ENCODE results near the gene ACTMAP. TPM values are rescaled to one million over a fixed set of nuclear protein-coding genes. Genes with fewer than 3 reads are reported as not detected.

Gene ACTMAP
- polyA plus RNA-seq, 6 donors from 2014 or later = 1.9 to 5.6 (median 4.7) TPM

DNA sequence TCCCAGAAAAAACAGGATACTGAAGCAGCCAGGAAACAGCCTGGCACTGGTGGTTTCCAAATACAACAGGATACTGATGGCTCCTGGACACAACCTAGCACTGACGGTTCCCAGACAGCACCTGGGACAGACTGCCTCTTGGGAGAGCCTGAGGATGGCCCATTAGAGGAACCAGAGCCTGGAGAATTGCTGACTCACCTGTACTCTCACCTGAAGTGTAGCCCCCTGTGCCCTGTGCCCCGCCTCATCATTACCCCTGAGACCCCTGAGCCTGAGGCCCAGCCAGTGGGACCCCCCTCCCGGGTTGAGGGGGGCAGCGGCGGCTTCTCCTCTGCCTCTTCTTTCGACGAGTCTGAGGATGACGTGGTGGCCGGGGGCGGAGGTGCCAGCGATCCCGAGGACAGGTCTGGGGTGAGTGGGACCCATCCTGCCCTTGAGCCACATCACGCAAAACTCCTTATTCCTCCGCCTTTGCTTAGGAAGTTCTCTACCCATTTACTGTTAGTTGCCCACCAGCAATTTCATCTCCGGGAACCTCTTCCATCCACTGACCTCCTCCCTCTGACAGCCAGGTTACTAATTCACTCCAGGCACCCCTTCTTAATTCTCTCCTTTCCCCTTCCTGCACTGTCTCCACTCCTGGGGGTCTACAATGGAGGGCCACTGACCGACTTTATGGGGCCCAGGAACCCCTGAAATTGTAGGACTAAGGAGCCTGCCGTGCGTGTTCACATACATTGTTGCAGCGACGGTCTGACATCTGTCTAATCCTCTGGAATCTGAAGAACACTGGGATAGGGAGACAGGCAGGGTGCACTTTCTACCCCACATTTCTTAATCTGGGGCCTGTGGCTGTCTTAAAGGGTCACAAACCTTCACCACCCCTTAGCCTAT is 32.1 kb downstream of the ACTMAP start:
- Mint-ChIP-seq H3K9me3 (no peaks in the 10 kb centered on the region), H3K27ac (peak overlapping the region; percentile 67 to 99 (median 96)), H3K27me3 (no peaks in the 10 kb centered on the region), H3K4me1 (peaks cover 48 to 75% (median 72%) of the 10 kb centered on the region in 3 donors), H3K36me3 (peaks cover 0 to 8% of the 10 kb centered on the region in 2 donors), H3K4me3 (peak overlapping the region; percentile 78 to 96 (median 92))
- DNase-seq (no peak), ATAC-seq (ENCODE audit: low read depth in 2 of 2) (no peak)

DNA sequence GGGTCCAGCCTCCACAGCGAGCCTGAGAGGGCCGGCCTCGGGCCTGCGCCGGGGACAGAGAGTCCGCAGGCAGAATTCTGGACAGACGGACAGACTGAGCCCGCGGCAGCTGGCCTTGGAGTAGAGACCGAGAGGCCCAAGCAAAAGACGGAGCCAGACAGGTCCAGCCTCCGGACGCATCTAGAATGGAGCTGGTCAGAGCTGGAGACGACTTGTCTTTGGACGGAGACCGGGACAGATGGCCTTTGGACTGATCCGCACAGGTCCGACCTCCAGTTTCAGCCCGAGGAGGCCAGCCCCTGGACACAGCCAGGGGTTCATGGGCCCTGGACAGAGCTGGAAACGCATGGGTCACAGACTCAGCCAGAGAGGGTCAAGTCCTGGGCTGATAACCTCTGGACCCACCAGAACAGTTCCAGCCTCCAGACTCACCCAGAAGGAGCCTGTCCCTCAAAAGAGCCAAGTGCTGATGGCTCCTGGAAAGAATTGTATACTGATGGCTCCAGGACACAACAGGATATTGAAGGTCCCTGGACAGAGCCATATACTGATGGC is 32.9 kb downstream of the ACTMAP start:
- no peak for DNase-seq
- ATAC-seq (ENCODE audit: low read depth in 2 of 2) = no peak
- peak overlapping the region; percentile 77 to 96 (median 91) for H3K4me3 Mint-ChIP-seq
- peaks cover 0 to 8% of the 10 kb centered on the region in 2 donors for H3K36me3 Mint-ChIP-seq
- no peaks in the 10 kb centered on the region for H3K27me3 Mint-ChIP-seq
- peaks cover 47 to 73% (median 71%) of the 10 kb centered on the region in 3 donors for H3K4me1 Mint-ChIP-seq
- H3K9me3 Mint-ChIP-seq = no peaks in the 10 kb centered on the region
- H3K27ac Mint-ChIP-seq = peak overlapping the region in 4 of 6 donors; percentile 28 to 99 (median 64)

DNA sequence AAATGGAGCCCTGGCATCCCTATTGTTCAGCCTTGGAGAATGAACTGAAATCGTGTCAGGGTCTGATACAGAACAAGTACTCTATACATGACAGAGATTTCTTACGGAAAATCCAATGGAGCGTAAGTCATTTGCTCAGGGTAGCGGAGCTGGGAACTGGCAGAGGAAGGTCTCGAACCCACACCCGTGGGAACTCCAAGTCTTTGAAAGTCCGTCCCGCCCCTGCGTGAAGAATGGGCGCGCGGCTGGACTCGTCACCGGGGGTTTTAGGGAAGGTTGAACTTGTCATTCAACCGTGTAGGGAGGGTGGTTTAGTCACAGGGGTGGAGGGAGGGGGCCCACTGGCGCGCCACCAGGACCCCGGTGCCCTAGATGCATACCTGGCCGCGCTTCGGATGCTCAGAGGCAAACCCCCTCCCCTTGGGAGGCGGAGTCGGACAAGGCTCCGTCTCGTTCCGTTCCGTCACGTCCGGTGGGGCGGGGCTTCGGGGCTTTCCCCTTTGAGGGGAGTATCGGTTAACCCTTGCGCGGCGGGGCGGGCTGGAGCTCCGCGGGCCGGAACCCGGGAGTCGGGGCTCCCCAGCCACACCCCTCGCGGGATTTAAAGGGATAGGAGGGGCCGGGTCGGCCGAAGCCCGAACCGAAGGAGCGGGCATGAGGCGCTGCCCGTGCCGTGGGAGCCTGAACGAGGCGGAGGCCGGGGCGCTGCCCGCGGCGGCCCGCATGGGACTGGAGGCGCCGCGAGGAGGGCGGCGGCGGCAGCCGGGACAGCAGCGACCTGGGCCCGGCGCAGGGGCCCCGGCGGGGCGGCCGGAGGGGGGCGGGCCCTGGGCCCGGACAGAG is 33.6 kb downstream of the ACTMAP start, which contains the start of the genes COQ8B and ITPKC:
Gene COQ8B, minus strand, starts transcription at position 405 of the 843 bp plus-strand sequence. CDS start 2,254 bp downstream, outside the sequence.
Gene ITPKC, plus strand, starts transcription at position 631 of the 843 bp plus-strand sequence. Its CDS starts 24 bp downstream, at position 655.
- peak; percentile 71 for ATAC-seq (ENCODE audit: low read depth in 2 of 2)
- peak within 1 kb of the TSS; percentile 82 to 97 (median 92) for H3K4me3 Mint-ChIP-seq

DNA sequence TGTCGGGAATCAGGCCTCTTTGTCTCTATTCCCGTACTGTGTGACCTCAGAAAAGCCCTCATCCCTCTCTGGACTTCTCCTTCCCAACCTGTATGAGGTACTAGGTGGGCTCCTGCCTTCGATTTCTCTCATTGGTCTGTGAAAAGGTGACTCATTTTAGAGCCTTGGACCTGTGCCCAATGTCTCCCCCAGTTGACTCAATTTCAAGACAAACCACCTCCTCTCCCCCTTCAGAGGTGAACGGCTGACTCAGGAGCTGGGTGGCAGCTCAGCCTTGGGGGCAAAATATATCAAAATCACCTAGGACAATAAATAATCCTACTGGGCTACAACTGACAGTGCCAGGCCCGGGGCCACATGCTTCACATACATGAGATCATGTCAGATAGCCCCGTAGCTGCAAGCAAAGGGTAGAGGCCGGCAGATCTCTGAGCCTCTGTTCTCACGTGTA is 34.2 kb downstream of the ACTMAP start:
- H3K27ac Mint-ChIP-seq = peak overlapping the region; percentile 97 to 99 (median 99)
- H3K36me3 Mint-ChIP-seq = peaks cover 6 to 15% of the 10 kb centered on the region in 2 donors
- ATAC-seq (ENCODE audit: low read depth in 2 of 2) = no peak
- H3K9me3 Mint-ChIP-seq = no peaks in the 10 kb centered on the region
- no peaks in the 10 kb centered on the region for H3K27me3 Mint-ChIP-seq
- H3K4me1 Mint-ChIP-seq = peaks cover 53 to 76% (median 60%) of the 10 kb centered on the region in 3 donors
- H3K4me3 Mint-ChIP-seq = peak overlapping the region; percentile 82 to 97 (median 92)
- DNase-seq = no peak

More for the DNA sequence above, 33.6 kb downstream of the ACTMAP start, which contains the start of the genes COQ8B and ITPKC:
- no peaks in the 10 kb centered on the region for H3K9me3 Mint-ChIP-seq
- H3K27ac Mint-ChIP-seq = peak within 1 kb of the TSS; percentile 97 to 99 (median 99)
- DNase-seq = peak; percentile 99
- peaks cover under 1 to 10% of the 10 kb centered on the region in 2 donors for H3K36me3 Mint-ChIP-seq
- no peaks in the 10 kb centered on the region for H3K27me3 Mint-ChIP-seq
- peaks cover 47 to 71% (median 66%) of the 10 kb centered on the region in 3 donors for H3K4me1 Mint-ChIP-seq

DNA sequence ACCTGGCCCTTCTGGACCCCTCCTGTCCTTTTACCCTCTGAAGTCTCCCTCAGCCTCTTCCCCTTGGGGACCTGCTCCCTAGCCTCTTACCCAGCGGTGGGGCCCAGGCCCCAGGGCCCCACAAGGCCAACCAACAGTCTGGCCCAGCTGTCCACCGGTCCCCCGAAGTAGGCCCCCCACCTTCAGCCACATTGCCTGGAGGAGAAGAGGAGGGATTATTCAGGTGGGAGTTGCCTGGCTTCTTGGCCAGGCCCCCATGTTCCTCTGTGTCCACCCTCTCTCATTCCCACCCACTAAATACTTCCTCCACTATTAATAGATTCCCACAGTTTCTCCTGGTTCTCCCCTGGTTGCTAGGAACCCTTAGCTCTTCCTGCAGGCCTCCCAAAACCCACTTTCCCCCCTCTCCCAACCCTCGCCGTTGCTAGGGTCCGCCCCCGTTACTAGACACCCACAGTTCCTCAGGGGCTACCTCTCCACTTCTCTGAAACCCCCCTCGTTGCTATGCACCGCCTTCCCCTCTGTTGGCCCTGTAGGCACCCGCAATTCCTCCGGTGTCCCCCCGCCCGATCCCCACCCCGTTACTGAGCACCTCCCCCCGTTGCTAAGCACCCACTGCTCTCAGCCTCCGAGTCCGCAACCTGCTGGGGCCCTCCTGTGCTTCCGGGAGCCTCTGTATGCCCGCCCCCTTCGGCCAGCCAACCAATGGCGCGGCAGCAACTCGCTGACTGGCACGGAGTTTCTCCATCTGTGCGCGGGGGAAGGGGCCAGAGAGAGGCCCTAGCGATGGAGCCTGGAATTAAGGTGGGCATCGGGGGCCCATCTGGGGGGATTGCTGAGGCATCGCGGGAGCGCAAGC is 35.6 kb downstream of the ACTMAP start:
- peak; percentile 69 to 71 for ATAC-seq (ENCODE audit: low read depth in 2 of 2)
- H3K9me3 Mint-ChIP-seq = no peaks in the 10 kb centered on the region
- peaks cover 49 to 65% (median 52%) of the 10 kb centered on the region in 3 donors for H3K4me1 Mint-ChIP-seq
- H3K36me3 Mint-ChIP-seq = peaks cover 6 to 17% of the 10 kb centered on the region in 2 donors
- no peaks in the 10 kb centered on the region for H3K27me3 Mint-ChIP-seq
- H3K4me3 Mint-ChIP-seq = peak overlapping the region; percentile 82 to 97 (median 92)
- H3K27ac Mint-ChIP-seq = peak overlapping the region; percentile 97 to 99 (median 99)
- DNase-seq = peak; percentile 94

DNA sequence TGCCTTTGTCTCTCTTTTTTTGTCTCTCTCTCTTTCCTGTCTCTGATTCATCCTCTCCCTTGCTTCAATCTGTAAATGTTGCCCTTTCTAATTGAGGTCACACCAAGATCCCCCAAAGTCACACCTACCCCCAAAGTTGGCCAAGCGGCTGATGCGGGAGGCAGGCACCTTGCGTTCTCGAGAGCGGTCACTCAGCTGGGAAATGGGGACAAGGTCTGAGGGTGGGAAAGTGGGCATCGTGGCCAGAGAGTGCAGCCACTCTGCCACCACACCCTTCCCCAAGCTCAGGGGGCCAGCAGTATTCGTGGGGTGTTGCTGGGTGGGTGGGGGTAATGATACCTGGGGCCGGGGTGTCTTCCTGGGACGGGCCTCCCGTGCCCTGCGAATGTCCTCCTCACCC is 36.3 kb downstream of the ACTMAP start:
- ATAC-seq (ENCODE audit: low read depth in 2 of 2) = no peak
- Mint-ChIP-seq H3K36me3 (peaks cover 6 to 17% of the 10 kb centered on the region in 2 donors), H3K9me3 (no peaks in the 10 kb centered on the region), H3K27me3 (no peaks in the 10 kb centered on the region), H3K4me3 (peak overlapping the region; percentile 77 to 97 (median 88)), H3K27ac (peak overlapping the region; percentile 32 to 99 (median 96)), H3K4me1 (peaks cover 45 to 58% (median 46%) of the 10 kb centered on the region in 3 donors)
- DNase-seq = no peak

DNA sequence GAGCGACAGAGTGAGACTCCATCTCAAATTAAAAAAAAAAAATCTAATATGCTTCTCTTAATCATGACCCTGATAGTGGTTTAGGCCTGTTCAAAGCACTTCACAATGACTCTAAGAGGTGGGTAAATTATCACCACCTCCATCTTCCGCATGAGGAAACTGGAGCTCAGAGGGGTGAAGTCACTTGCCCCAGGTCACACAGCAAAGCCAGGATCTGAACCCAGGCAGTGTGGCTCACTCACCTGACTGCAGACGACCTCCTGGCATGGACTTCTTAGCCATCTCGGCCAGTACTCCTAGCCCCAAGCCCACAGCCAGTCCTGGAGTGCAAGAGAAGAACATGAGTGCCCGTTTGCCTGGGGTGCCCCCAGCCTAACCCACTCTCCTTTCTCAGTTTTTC is 40.5 kb downstream of the ACTMAP start:
- Mint-ChIP-seq H3K27ac (no peak overlapping the region), H3K27me3 (no peaks in the 10 kb centered on the region), H3K9me3 (no peaks in the 10 kb centered on the region), H3K4me3 (no peak overlapping the region), H3K36me3 (peaks cover 6 to 28% of the 10 kb centered on the region in 2 donors), H3K4me1 (peaks cover 18 to 27% (median 20%) of the 10 kb centered on the region in 3 donors)
- no peak for DNase-seq
- ATAC-seq (ENCODE audit: low read depth in 2 of 2) = no peak

DNA sequence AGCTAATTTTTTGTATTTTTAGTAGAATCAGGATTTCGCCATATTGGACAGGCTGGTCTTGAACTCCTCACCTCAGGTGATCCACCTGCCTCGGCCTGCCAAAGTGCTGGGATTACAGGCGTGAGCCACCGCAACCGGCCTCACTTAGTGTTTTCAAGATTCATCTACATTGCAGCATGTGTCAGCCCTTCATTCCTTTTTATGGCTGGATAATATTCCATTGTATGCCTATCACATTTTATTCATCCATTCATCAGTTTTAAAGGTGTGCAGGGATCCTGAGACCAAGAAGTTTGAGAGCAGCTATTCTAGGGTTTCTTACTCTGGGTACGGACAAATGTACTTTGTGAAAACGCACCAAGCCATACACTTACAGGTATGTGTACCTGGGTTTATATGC is 42.7 kb downstream of the ACTMAP start:
- H3K4me1 Mint-ChIP-seq = peaks cover 6 to 14% (median 10%) of the 10 kb centered on the region in 3 donors

DNA sequence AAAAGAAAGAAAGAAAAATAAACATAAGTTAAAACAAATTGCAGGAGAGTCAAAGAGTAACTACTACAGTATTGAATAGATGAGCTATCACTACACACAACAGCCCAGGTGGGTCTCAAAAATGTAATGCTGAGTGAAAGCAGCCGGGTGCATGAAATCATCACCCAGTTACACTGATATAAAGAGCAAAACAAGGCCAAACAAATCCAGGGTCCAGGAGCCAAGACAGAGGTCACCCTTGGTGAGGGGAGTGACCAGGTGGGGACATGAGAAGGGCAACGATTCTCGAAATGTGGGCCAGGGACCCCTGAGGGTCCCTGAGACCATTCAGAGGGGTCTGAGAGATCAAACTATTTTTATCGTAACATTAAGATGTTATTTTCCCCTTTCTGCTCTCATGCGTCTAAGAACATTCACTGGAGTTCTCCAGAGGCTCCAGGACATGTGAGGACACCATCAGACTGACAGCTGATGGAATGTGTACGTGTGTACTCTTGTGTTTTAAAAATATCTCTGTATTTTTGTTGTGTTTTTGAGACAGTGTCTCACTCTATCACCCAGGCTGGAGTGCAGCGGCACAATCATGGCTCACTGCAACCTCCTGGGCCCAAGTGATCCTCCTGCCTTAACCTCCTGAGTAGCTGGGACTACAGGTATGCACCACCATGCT is 44.2 kb downstream of the ACTMAP start:
- Mint-ChIP-seq H3K4me1 (peaks cover 4 to 6% (median 5%) of the 10 kb centered on the region in 3 donors), H3K4me3 (no peak overlapping the region), H3K9me3 (peaks cover 0 to 1% (median 0%) of the 10 kb centered on the region in 7 donors), H3K27ac (peak overlapping the region in 1 of 6 donors; percentile 21), H3K27me3 (no peaks in the 10 kb centered on the region), H3K36me3 (peaks cover 12 to 49% of the 10 kb centered on the region in 2 donors)
- ATAC-seq (ENCODE audit: low read depth in 2 of 2) (no peak), DNase-seq (no peak)

More for the DNA sequence above, 42.7 kb downstream of the ACTMAP start:
- peak overlapping the region in 1 of 8 donors; percentile 17 for H3K4me3 Mint-ChIP-seq
- peaks cover 12 to 43% of the 10 kb centered on the region in 2 donors for H3K36me3 Mint-ChIP-seq
- ATAC-seq (ENCODE audit: low read depth in 2 of 2) (no peak), DNase-seq (no peak)
- peaks cover 0 to 1% (median 0%) of the 10 kb centered on the region in 7 donors for H3K9me3 Mint-ChIP-seq
- no peak overlapping the region for H3K27ac Mint-ChIP-seq
- no peaks in the 10 kb centered on the region for H3K27me3 Mint-ChIP-seq

DNA sequence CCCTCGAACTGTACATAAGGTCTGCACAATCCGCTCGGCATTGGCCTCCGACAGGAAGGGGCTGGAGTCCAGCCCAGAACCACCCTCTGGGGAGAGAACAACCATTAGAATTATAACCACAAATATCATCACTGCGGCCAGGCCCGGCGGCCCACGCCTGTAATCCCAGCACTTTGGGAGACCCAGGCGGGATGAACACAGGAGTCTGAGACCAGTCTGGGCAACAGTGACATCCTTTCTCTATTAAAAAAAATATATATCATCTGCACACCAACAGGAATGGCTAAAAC is 45.0 kb downstream of the ACTMAP start:
- H3K4me1 Mint-ChIP-seq = peaks cover under 1 to 2% (median under 1%) of the 10 kb centered on the region in 3 donors
- ATAC-seq (ENCODE audit: low read depth in 2 of 2) = no peak
- no peaks in the 10 kb centered on the region for H3K27me3 Mint-ChIP-seq
- peaks cover 12 to 46% of the 10 kb centered on the region in 2 donors for H3K36me3 Mint-ChIP-seq
- H3K4me3 Mint-ChIP-seq = no peak overlapping the region
- peaks cover 0 to 1% (median 0%) of the 10 kb centered on the region in 7 donors for H3K9me3 Mint-ChIP-seq
- DNase-seq = no peak
- H3K27ac Mint-ChIP-seq = no peak overlapping the region

DNA sequence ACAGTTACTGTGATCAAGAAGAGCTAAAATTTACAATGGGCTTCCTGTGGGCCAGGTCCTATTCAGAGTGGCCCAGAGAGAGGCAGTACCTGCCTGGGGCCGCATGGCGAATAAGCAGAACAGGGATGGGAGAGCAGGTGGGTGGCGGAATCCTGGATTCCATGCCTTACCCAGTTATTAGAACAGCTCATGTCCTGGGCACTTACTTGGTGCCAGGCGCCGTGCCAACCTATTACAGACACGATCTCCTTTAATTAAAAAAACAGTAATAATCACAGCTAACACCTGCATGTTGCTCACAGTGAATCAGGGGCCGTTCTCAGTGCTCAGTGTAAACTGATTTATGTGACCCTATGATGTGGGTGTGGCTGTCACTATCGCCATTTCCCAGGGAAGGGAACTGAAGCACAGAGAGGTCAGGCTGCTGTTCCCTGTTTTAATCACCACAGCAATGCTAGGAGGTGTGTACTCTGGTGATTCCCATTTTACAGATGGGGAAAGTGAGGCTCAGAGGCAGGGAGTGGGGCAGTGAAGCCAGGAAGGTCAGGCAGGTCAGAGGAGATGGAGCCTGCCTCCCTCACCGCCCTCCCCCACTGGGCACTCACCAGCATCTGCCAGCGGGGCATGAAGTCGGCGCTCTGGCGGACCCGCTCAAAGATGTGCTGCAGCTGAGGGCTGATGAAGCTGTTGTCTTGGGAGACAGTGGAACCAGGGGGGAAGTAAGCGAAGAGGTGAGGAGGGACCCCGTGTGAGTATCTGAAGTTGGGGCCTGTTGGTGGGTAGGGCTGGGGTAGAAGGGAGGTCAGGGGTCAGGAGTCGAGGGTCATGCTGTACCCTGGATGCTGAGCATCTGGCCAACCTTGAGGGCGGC is 45.6 kb downstream of the ACTMAP start:
- no peak for ATAC-seq (ENCODE audit: low read depth in 2 of 2)
- peaks cover 12 to 44% of the 10 kb centered on the region in 2 donors for H3K36me3 Mint-ChIP-seq
- H3K27ac Mint-ChIP-seq = peak overlapping the region in 2 of 6 donors; percentile 47 to 57
- H3K9me3 Mint-ChIP-seq = peaks cover 0 to 1% (median 0%) of the 10 kb centered on the region in 7 donors
- no peak overlapping the region for H3K4me3 Mint-ChIP-seq
- no peak for DNase-seq
- H3K27me3 Mint-ChIP-seq = no peaks in the 10 kb centered on the region
- peaks cover 0 to 2% (median 0%) of the 10 kb centered on the region in 3 donors for H3K4me1 Mint-ChIP-seq

Measured in naive B cell (primary cell).